B cell (primary cell): ENCODE measurements around the gene NFASC. TPM values are rescaled to one million over a fixed set of nuclear protein-coding genes. Genes with fewer than 3 reads are reported as not detected.

Experiments used
- ATAC-seq: fragments of 200-7000 bp; cut with Tn5 transposase; one replicate; pipeline ENCODE4 v1.10.0; 2021; ENCODE audit warnings: low read depth, mild to moderate bottlenecking, moderate number of reproducible peaks, moderate library complexity
- CTCF ChIA-PET: fragments of 350-600 bp; sonication (Branson Sonifier 250); formaldehyde crosslinking; loops from one replicate; lab custom pipeline; 2021; ENCODE audit warnings: antibody characterized with exemption, inconsistent platforms; lab: Charles Lee
- POLR2A ChIA-PET: fragments of 350-600 bp; sonication (Branson Sonifier 250); formaldehyde crosslinking; loops from one replicate; lab custom pipeline; 2021; ENCODE audit warnings: antibody characterized with exemption; lab: Charles Lee
- DNase-seq: peaks from one replicate; pipeline ENCODE4 v3.0.0; 2013
- H2AFZ ChIP-seq: 2 replicates; pipeline ENCODE4 v1.6.1; 2012; ENCODE audit warnings: mild to moderate bottlenecking, low read depth, low read length; ENCODE audit not compliant: insufficient read depth, poor library complexity, severe bottlenecking
- H3K27ac ChIP-seq, 2 donors: 1 replicate in 1 of 2; 2 replicates in 1 of 2; pipeline ENCODE4 v1.5.1; 2012 to 2013; ENCODE audit warnings: low read length in 2 of 2, mild to moderate bottlenecking in 2 of 2, moderate library complexity in 1 of 2
- H3K27me3 ChIP-seq, 4 experiments: fragments of 200-600 bp in 1 of 4; sonication (generic) in 1 of 4; replicated peaks in 1 of 4; 1 replicate in 2 of 4; 2 replicates in 2 of 4; pipeline versions ENCODE4 v1.6.1 to v1.7.0; 2013 to 2016; ENCODE audit warnings: low read length in 3 of 4, mild to moderate bottlenecking in 2 of 4, mixed read lengths in 1 of 4, moderate library complexity in 1 of 4; ENCODE audit not compliant: insufficient read depth in 4 of 4, control insufficient read depth in 3 of 4; ENCODE audit errors: control extremely low read depth in 1 of 4
- H3K36me3 ChIP-seq, 2 experiments: replicated peaks in 1 of 2; 1 replicate in 1 of 2; 2 replicates in 1 of 2; pipeline versions ENCODE4 v1.6.1 to v1.7.1; 2013; ENCODE audit warnings: low read length in 1 of 2; ENCODE audit not compliant: insufficient read depth in 2 of 2, control insufficient read depth in 1 of 2; ENCODE audit errors: control extremely low read depth in 1 of 2, extremely low read depth in 1 of 2
- H3K4me1 ChIP-seq, 2 donors: fragments of 200-600 bp in 1 of 2; sonication (generic) in 1 of 2; 1 replicate in 1 of 2; 2 replicates in 1 of 2; pipeline versions ENCODE4 v1.5.1 to v1.6.1; 2013 to 2017; ENCODE audit warnings: low read length in 2 of 2; ENCODE audit not compliant: control insufficient read depth in 2 of 2, insufficient read depth in 2 of 2
- H3K4me2 ChIP-seq: replicated peaks from 2 replicates; pipeline ENCODE3; 2012; ENCODE audit warnings: mild to moderate bottlenecking, low read depth, low read length; ENCODE audit not compliant: poor library complexity, severe bottlenecking
- H3K4me3 ChIP-seq, 5 experiments: fragments of 200-600 bp in 1 of 5; sonication (generic) in 1 of 5; 1 replicate in 3 of 5; 2 replicates in 2 of 5; pipeline versions ENCODE4 v1.5.1 to v1.7.0; 2011 to 2016; ENCODE audit warnings: low read length in 4 of 5, mild to moderate bottlenecking in 4 of 5, low read depth in 2 of 5, control low read depth in 1 of 5, moderate library complexity in 1 of 5; ENCODE audit not compliant: insufficient read depth in 1 of 5; ENCODE audit errors: control extremely low read depth in 1 of 5, extremely low read depth in 1 of 5
- H3K79me2 ChIP-seq: fragments of 200-600 bp; sonication (generic); one replicate; pipeline ENCODE4 v1.6.0; 2016; ENCODE audit warnings: low read length; ENCODE audit not compliant: control insufficient read depth, insufficient read depth
- H3K9ac ChIP-seq: fragments of 200-600 bp; sonication (generic); 2 replicates; pipeline ENCODE4 v1.6.1; 2017; ENCODE audit warnings: mild to moderate bottlenecking, low read length, moderate library complexity
- H3K9me3 ChIP-seq, 3 donors: one replicate each; pipeline versions ENCODE4 v1.6.1 to v1.7.1; 2013; ENCODE audit warnings: low read length in 2 of 3; ENCODE audit not compliant: control insufficient read depth in 2 of 3, insufficient read depth in 1 of 3; ENCODE audit errors: control extremely low read depth in 1 of 3
- H4K20me1 ChIP-seq: 2 replicates; pipeline ENCODE4 v1.6.0; 2012; ENCODE audit warnings: mild to moderate bottlenecking, low read length; ENCODE audit not compliant: insufficient read depth, control insufficient read depth, poor library complexity, severe bottlenecking
- H3K27ac Mint-ChIP-seq: one replicate; pipeline ENCODE4 v1.8.0; 2021; ENCODE audit warnings: mixed read lengths
- H3K27me3 Mint-ChIP-seq: one replicate; pipeline ENCODE4 v1.8.0; 2021; ENCODE audit warnings: mixed read lengths
- H3K4me1 Mint-ChIP-seq: one replicate; pipeline ENCODE4 v1.8.0; 2021; ENCODE audit warnings: mixed read lengths
- H3K4me3 Mint-ChIP-seq: one replicate; pipeline ENCODE4 v1.8.0; 2021; ENCODE audit warnings: mixed read lengths
- H3K9me3 Mint-ChIP-seq: one replicate; pipeline ENCODE4 v1.8.0; 2022; ENCODE audit warnings: mixed read lengths; ENCODE audit not compliant: insufficient read depth
- EZH2 ChIP-seq: IDR thresholded peaks from 2 replicates; pipeline ENCODE4 v1.6.1; 2012; ENCODE audit warnings: borderline replicate concordance, low read depth, mild to moderate bottlenecking, moderate library complexity, low read length; ENCODE audit not compliant: insufficient read depth, poor library complexity, severe bottlenecking
- WGBS: methylation state at CpG from one replicate; pipeline ENCODE4 v1.1.5; 2013; ENCODE audit warnings: missing lambda C conversion rate; ENCODE audit not compliant: insufficient coverage; 5-methylcytosine and 5-hydroxymethylcytosine counted together
- intact Hi-C: fragments of 100-400 bp; cut with micrococcal nuclease; formaldehyde crosslinking; loops from one replicate; pipeline ENCODE4 v1.10.0; 2022
- polyA plus RNA-seq: library from polyadenylated mRNA; depleted of rRNA; stranded (reverse); fragments of >200 nt; gene quantifications from 2 replicates; pipeline ENCODE4 v1.2.3, GENCODE V29; 2012
- total RNA-seq, 2 donors: library from RNA; stranded (reverse); fragments of 120-200 nt in 1 of 2; gene quantifications; 1 replicate in 1 of 2; 2 replicates in 1 of 2; pipeline versions ENCODE4 v1.2.3 to v1.2.4, GENCODE V29; 2013 to 2022
- TF ChIP-seq, protein P1 (sequence below): fragments of 200-600 bp; IDR thresholded peaks from one replicate; pipeline ENCODE4 v1.8.0; 2022; ENCODE audit warnings: antibody characterized with exemption, mild to moderate bottlenecking

NFASC gene
- total and polyA plus RNA-seq, 2 donors (not counting 1 experiment from before 2014, with no cell fraction given) = 0.06 to 0.39 TPM

DNA sequence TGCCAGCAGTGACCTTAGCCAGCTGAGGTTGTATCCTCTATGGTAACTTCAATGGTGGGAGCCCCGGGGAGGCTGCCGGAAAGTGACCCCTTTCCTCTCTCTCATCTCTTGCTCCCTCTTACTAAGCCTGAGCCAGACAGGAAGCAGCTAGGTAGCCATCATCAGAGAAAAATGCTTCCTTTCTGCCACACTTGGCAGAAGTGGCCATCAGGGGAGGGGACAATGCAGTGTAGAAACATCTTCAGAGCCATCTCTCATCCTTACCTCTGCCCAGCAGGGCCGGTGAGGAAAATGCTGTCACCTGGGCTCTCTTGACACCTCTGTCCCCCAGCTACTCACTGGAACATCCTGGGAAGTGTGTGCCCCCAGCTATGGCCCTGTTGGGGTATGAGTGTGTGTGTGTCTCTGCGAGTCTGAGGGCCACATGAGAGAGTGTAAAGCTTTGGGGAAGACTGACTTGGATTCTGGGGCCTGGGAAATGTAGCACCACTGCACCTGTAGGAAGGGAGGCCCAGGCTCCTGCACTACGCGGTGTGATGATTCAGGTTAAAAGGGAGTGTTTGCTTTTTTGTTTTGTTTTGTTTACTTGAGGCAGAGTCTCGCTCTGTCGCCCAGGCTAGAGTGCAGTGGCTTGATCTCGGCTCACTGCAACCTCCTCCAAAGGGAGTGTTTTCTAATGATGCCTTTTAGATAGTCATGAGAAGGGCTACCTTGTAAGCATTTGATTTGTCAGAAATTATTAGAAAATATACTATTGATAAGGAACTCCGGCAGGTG is 123.6 kb downstream of the NFASC start:
- DNase-seq (no peak), ATAC-seq (no peak)
- H4K20me1 ChIP-seq = no peaks in the 10 kb centered on the region
- no peaks in the 10 kb centered on the region for H3K27me3 ChIP-seq
- H3K4me1 Mint-ChIP-seq = peaks cover 22% of the 10 kb centered on the region
- H3K79me2 ChIP-seq = no peaks in the 10 kb centered on the region
- H3K4me3 Mint-ChIP-seq = no peak overlapping the region
- H3K36me3 ChIP-seq = no peaks in the 10 kb centered on the region
- H3K27ac ChIP-seq = no peak overlapping the region
- no peak overlapping the region for H3K4me3 ChIP-seq
- no peak overlapping the region for H2AFZ ChIP-seq
- no peak overlapping the region for H3K27ac Mint-ChIP-seq
- H3K9ac ChIP-seq = no peak overlapping the region
- CTCF ChIA-PET = interaction anchor here (0.5 to 2.5 kb wide), 3 partner anchors 27 to 67 kb away, joined by 3 to 14 read pairs (median 4); no protein-coding TSS in a partner anchor
- peaks cover 15 to 21% of the 10 kb centered on the region in 2 donors for H3K4me1 ChIP-seq
- intact Hi-C loops = no loop called here
- WGBS = 100% methylated on average over 6 of the region's 10 CpGs
- no peaks in the 10 kb centered on the region for H3K9me3 ChIP-seq
- POLR2A ChIA-PET = interaction anchor here (0.6 kb wide), 1 partner anchor 90 kb away, joined by 10 read pairs; no protein-coding TSS in a partner anchor
- TF ChIP-seq, protein P1, sequence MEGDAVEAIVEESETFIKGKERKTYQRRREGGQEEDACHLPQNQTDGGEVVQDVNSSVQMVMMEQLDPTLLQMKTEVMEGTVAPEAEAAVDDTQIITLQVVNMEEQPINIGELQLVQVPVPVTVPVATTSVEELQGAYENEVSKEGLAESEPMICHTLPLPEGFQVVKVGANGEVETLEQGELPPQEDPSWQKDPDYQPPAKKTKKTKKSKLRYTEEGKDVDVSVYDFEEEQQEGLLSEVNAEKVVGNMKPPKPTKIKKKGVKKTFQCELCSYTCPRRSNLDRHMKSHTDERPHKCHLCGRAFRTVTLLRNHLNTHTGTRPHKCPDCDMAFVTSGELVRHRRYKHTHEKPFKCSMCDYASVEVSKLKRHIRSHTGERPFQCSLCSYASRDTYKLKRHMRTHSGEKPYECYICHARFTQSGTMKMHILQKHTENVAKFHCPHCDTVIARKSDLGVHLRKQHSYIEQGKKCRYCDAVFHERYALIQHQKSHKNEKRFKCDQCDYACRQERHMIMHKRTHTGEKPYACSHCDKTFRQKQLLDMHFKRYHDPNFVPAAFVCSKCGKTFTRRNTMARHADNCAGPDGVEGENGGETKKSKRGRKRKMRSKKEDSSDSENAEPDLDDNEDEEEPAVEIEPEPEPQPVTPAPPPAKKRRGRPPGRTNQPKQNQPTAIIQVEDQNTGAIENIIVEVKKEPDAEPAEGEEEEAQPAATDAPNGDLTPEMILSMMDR = no peak
- TF ChIP-seq EZH2 = no peak
- H3K9me3 Mint-ChIP-seq = no peaks in the 10 kb centered on the region
- peaks cover 3% of the 10 kb centered on the region for H3K27me3 Mint-ChIP-seq
- H3K4me2 ChIP-seq = no peak overlapping the region

DNA sequence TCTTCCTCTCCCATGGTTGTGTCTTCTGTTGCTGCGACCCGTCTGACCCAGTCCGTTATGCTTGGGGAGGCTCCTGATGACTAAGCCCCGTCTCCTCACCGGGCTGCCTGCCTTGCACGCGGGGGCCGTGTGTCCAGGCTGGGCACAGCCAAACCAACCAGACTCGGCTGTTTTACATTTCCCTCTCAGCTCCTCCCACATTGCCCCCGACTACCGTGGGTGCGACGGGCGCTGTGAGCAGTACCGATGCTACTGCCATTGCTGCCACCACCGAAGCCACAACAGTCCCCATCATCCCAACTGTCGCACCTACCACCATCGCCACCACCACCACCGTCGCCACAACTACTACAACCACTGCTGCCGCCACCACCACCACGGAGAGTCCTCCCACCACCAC is 126.3 kb downstream of the NFASC start:
- no peaks in the 10 kb centered on the region for H3K9me3 ChIP-seq
- Mint-ChIP-seq H3K4me1 (peaks cover 16% of the 10 kb centered on the region), H3K9me3 (no peaks in the 10 kb centered on the region), H3K4me3 (no peak overlapping the region), H3K27me3 (peaks cover 8% of the 10 kb centered on the region), H3K27ac (no peak overlapping the region)
- TF ChIP-seq EZH2 = no peak
- TF ChIP-seq, protein P1 = no peak
- no peaks in the 10 kb centered on the region for H4K20me1 ChIP-seq
- no peak overlapping the region for H3K27ac ChIP-seq
- WGBS = 92% methylated on average over 21 of the region's 22 CpGs
- H3K9ac ChIP-seq = no peak overlapping the region
- POLR2A ChIA-PET = no interaction called here
- no peak overlapping the region for H3K4me3 ChIP-seq
- intact Hi-C loops = no loop called here
- H2AFZ ChIP-seq = no peak overlapping the region
- no peaks in the 10 kb centered on the region for H3K79me2 ChIP-seq
- no peak overlapping the region for H3K4me2 ChIP-seq
- H3K36me3 ChIP-seq = no peaks in the 10 kb centered on the region
- DNase-seq (no peak), ATAC-seq (no peak)
- CTCF ChIA-PET = interaction anchor here (2.8 kb wide), 1 partner anchor 65 kb away, joined by 6 read pairs; no protein-coding TSS in a partner anchor
- H3K27me3 ChIP-seq = no peaks in the 10 kb centered on the region
- peaks cover 10 to 11% of the 10 kb centered on the region in 2 donors for H3K4me1 ChIP-seq
